Stimulated activated naive B cell treated with anti-CD40 and anti-IgM and Interleukin-4, amounts not matched to agents 10 μg/mL and 1 μg/mL and 100 μg/mL, for 72 hours (primary cell): ENCODE measurements around the gene CALHM4.

Source experiments
- ATAC-seq, 2 donors: fragments of 150-1000 bp; cut with Tn5 transposase; replicated peaks; 2 replicates each; pipeline ENCODE4 v1.10.0; 2021; ENCODE audit warnings: moderate library complexity in 1 of 2
- DNase-seq: peaks from one replicate; pipeline ENCODE4 v3.0.0; 2021
- H3K27ac Mint-ChIP-seq: one replicate; pipeline ENCODE4 v1.8.0; 2022; ENCODE audit warnings: mild to moderate bottlenecking, mixed read lengths
- H3K27me3 Mint-ChIP-seq, 2 donors: one replicate each; pipeline ENCODE4 v1.8.0; 2022; ENCODE audit warnings: mixed read lengths in 2 of 2
- H3K36me3 Mint-ChIP-seq, 2 donors: one replicate each; pipeline ENCODE4 v1.8.0; 2022; ENCODE audit warnings: mixed read lengths in 2 of 2, mild to moderate bottlenecking in 1 of 2
- H3K4me1 Mint-ChIP-seq, 2 donors: one replicate each; pipeline ENCODE4 v1.8.0; 2022; ENCODE audit warnings: mixed read lengths in 2 of 2, mild to moderate bottlenecking in 1 of 2
- H3K4me3 Mint-ChIP-seq, 2 donors: one replicate each; pipeline ENCODE4 v1.8.0; 2022; ENCODE audit warnings: mild to moderate bottlenecking in 2 of 2, mixed read lengths in 2 of 2, moderate library complexity in 1 of 2
- H3K9me3 Mint-ChIP-seq, 2 donors: one replicate each; pipeline ENCODE4 v1.8.0; 2022; ENCODE audit warnings: mixed read lengths in 2 of 2, mild to moderate bottlenecking in 1 of 2

Gene CALHM4, protein sequence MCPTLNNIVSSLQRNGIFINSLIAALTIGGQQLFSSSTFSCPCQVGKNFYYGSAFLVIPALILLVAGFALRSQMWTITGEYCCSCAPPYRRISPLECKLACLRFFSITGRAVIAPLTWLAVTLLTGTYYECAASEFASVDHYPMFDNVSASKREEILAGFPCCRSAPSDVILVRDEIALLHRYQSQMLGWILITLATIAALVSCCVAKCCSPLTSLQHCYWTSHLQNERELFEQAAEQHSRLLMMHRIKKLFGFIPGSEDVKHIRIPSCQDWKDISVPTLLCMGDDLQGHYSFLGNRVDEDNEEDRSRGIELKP

DNA sequence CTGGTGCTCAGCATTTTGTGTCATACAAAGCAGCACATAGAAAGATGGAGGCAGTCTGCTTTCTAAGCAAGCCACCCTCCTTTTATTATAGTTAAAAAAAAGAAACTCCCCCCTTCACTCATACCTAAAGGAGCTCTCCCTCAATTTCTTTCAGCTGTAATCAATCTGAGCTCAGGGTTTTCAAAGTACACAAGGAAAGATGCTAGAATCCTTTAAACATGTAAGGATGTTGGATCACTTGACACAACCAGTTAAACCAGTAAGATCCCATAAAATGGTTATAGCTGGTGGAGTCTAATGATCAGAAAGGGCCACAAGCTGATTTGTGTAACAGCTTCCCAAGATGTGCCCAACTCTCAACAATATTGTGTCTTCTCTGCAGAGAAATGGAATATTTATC lies at the start of gene CALHM4:
CALHM4 (plus strand) TSS at position 301 of the 400 bp plus-strand sequence; CDS start at position 344, 43 bp downstream.
- H3K4me1 Mint-ChIP-seq: no peaks in the 10 kb centered on the region
- H3K36me3 Mint-ChIP-seq: no peaks in the 10 kb centered on the region
- peaks cover 11 to 16% of the 10 kb centered on the region in 2 donors for H3K27me3 Mint-ChIP-seq
- no peak within 1 kb of the TSS for H3K27ac Mint-ChIP-seq
- no peak for ATAC-seq
- no peaks in the 10 kb centered on the region for H3K9me3 Mint-ChIP-seq
- DNase-seq: no peak
- H3K4me3 Mint-ChIP-seq: no peak within 1 kb of the TSS

- no peak for ATAC-seq
- Mint-ChIP-seq H3K27me3 (peaks cover 0 to 3% of the 10 kb centered on the region in 2 donors), H3K36me3 (peaks cover 1 to 3% of the 10 kb centered on the region in 2 donors), H3K4me3 (no peak overlapping the region), H3K27ac (peak overlapping the region; percentile 27), H3K4me1 (peaks cover 10 to 20% of the 10 kb centered on the region in 2 donors), H3K9me3 (peaks cover under 1 to 16% of the 10 kb centered on the region in 2 donors)
- no peak for DNase-seq
These were observed 46.2 kb upstream of the CALHM4 start for GRCh38 chr6:116507324-116507723.

DNA sequence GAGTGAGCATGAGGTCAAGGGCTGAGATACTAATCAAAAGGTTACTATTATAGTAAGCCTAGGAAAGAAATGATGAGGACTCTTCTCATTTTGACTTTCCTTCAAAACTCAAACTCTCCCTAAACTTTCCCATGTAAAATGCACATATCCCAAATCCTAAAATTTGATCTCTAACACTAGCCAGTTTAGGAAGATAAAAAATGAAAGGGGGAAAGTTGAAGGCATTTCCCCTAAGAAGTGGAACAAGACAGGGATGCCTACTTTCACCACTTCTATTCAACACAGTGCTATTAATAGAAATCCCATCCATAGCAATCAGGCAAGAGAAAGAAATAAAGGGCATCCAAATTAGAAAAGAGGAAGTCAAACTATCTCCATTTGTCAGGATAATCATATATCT lies 45.0 kb upstream of the CALHM4 start:
- Mint-ChIP-seq H3K4me1 (peaks cover 10 to 20% of the 10 kb centered on the region in 2 donors), H3K27ac (no peak overlapping the region), H3K4me3 (no peak overlapping the region), H3K27me3 (peaks cover 0 to 1% of the 10 kb centered on the region in 2 donors), H3K36me3 (peaks cover 0 to 1% of the 10 kb centered on the region in 2 donors), H3K9me3 (peaks cover 0 to 14% of the 10 kb centered on the region in 2 donors)
- DNase-seq: no peak
- no peak for ATAC-seq

- H3K4me3 Mint-ChIP-seq: no peak within 1 kb of the TSS
- H3K36me3 Mint-ChIP-seq: no peaks in the 10 kb centered on the region
- no peak for ATAC-seq
- peaks cover 0 to 8% of the 10 kb centered on the region in 2 donors for H3K9me3 Mint-ChIP-seq
- H3K27ac Mint-ChIP-seq: no peak within 1 kb of the TSS
- DNase-seq: no peak
- H3K4me1 Mint-ChIP-seq: peaks cover 8 to 13% of the 10 kb centered on the region in 2 donors
- H3K27me3 Mint-ChIP-seq: no peaks in the 10 kb centered on the region
These were observed 42.0 kb upstream of the CALHM4 start, which contains the start of gene CALHM5 for GRCh38 chr6:116511424-116512110. TSS of gene CALHM5 (plus strand) at chr6:116511639. CDS start at chr6:116511697, 58 bp downstream.

- H3K4me1 Mint-ChIP-seq: peaks cover 8 to 13% of the 10 kb centered on the region in 2 donors
- H3K27ac Mint-ChIP-seq: no peak overlapping the region
- no peak overlapping the region for H3K4me3 Mint-ChIP-seq
- ATAC-seq (peak; percentile 46 to 56), DNase-seq (no peak)
- no peaks in the 10 kb centered on the region for H3K27me3 Mint-ChIP-seq
- H3K9me3 Mint-ChIP-seq: peaks cover 0 to 8% of the 10 kb centered on the region in 2 donors
- no peaks in the 10 kb centered on the region for H3K36me3 Mint-ChIP-seq
These were observed 41.4 kb upstream of the CALHM4 start for GRCh38 chr6:116512111-116512559.

DNA sequence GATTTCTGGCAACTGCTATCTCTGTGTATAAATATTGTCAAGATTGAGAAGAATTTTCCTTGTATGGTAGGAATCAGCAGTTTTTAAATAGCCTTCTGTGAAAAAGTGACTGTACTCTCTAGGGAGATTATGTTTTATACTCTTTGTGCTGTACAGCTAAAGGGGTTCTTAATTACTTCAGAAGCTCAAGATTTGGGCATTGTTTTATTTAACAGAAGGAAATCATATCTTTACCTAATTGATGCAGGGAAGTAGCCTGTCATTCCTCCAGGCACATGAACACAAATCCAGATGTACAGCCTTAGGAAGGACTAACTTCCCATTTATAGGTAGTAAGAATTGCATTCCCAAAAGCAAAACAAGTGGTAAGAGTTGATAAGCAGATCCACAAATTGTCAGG lies 40.8 kb upstream of the CALHM4 start:
- no peaks in the 10 kb centered on the region for H3K27me3 Mint-ChIP-seq
- H3K36me3 Mint-ChIP-seq: no peaks in the 10 kb centered on the region
- ATAC-seq (no peak), DNase-seq (no peak)
- no peak overlapping the region for H3K27ac Mint-ChIP-seq
- H3K9me3 Mint-ChIP-seq: peaks cover 0 to 8% of the 10 kb centered on the region in 2 donors
- peaks cover 8 to 13% of the 10 kb centered on the region in 2 donors for H3K4me1 Mint-ChIP-seq
- H3K4me3 Mint-ChIP-seq: no peak overlapping the region

DNA sequence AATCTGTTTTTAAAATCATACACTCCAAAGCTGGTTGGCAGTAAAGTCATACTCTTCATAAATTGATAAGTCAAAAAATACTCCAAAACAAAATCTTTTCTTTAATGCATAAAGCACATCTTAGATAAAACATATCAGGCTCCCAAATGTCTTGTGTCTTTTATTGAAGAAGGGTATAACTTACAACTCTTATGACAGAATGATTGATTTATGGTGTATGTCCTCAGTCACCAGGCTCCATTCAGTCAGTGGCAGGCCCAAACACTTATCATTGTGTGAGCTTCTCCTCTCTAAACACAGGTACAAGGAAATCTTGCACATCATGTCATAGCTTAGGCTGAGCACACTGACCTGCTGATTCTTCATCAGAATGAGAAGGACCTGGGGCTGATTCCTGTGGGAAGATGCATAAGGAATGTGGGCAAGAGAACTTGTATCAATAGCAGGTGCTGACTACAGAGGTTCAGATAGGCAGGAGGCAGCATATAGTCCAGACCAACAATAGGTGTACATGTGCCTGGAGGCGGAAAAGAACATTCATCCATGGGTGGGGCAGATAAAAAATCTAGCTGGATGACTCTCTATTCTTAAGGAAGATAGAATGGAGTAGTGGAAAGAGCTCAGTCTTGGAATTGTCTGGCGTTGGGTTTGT lies 40.2 kb upstream of the CALHM4 start:
- Mint-ChIP-seq H3K4me1 (peaks cover 8 to 13% of the 10 kb centered on the region in 2 donors), H3K27me3 (no peaks in the 10 kb centered on the region), H3K9me3 (peaks cover 0 to 8% of the 10 kb centered on the region in 2 donors), H3K27ac (peak overlapping the region; percentile 33), H3K4me3 (no peak overlapping the region), H3K36me3 (no peaks in the 10 kb centered on the region)
- DNase-seq (no peak), ATAC-seq (no peak)

DNA sequence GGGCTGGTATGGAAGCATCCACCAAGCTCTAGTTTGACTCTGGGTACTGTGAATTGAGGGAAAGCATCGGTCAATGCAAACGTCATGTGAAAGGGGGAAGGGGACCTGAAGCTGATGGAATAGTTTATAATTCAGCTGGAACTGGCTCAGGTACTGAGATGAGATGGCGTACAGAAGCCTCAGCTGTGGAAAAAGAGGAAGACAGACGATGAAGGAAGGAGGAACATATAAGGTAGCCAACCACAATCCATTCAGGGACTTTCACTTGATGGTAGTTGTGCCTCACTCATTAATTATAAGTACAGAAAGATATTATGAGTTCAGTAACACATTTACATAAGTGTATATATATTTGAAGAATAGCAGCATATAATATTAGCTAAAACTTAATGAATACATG lies 39.4 kb upstream of the CALHM4 start:
- peaks cover 8 to 13% of the 10 kb centered on the region in 2 donors for H3K4me1 Mint-ChIP-seq
- H3K36me3 Mint-ChIP-seq: no peaks in the 10 kb centered on the region
- DNase-seq (no peak), ATAC-seq (peak in 1 of 2 donors; percentile 75)
- H3K27ac Mint-ChIP-seq: no peak overlapping the region
- H3K9me3 Mint-ChIP-seq: peaks cover 0 to 3% of the 10 kb centered on the region in 2 donors
- no peak overlapping the region for H3K4me3 Mint-ChIP-seq
- H3K27me3 Mint-ChIP-seq: no peaks in the 10 kb centered on the region

GRCh38 chr6:116515141-116515540 lies 38.4 kb upstream of the CALHM4 start:
- H3K36me3 Mint-ChIP-seq: no peaks in the 10 kb centered on the region
- no peak overlapping the region for H3K27ac Mint-ChIP-seq
- H3K4me3 Mint-ChIP-seq: no peak overlapping the region
- DNase-seq: no peak
- H3K9me3 Mint-ChIP-seq: no peaks in the 10 kb centered on the region
- peaks cover 8 to 13% of the 10 kb centered on the region in 2 donors for H3K4me1 Mint-ChIP-seq
- ATAC-seq: no peak
- H3K27me3 Mint-ChIP-seq: no peaks in the 10 kb centered on the region

- ATAC-seq (no peak), DNase-seq (no peak)
- Mint-ChIP-seq H3K4me3 (no peak overlapping the region), H3K27ac (no peak overlapping the region), H3K36me3 (no peaks in the 10 kb centered on the region), H3K9me3 (no peaks in the 10 kb centered on the region), H3K27me3 (no peaks in the 10 kb centered on the region), H3K4me1 (peaks cover 3 to 5% of the 10 kb centered on the region in 2 donors)
These were observed 34.8 kb upstream of the CALHM4 start for GRCh38 chr6:116518621-116519368.

DNA sequence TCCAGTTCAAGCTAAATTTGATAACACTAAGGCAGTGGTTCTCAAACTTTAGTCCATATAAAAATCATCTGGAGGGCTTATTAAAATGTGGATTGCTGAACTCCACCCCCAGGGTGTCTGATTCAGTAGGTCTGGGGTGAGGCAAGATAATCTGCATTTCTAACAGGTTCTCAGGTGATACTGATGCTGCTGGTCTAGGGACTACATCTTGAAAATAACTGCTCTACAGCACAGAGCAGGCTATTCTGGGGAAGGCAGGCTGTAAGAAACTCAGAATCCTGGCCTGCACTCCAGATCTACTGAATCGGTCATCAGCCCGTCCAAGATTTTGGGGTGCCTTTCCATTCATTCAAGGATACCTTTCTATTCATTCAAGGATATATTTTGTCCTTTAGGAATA lies 30.7 kb upstream of the CALHM4 start:
- H3K4me3 Mint-ChIP-seq: no peak overlapping the region
- DNase-seq: no peak
- no peaks in the 10 kb centered on the region for H3K9me3 Mint-ChIP-seq
- no peak for ATAC-seq
- H3K4me1 Mint-ChIP-seq: peaks cover 2 to 6% of the 10 kb centered on the region in 2 donors
- H3K27me3 Mint-ChIP-seq: no peaks in the 10 kb centered on the region
- no peaks in the 10 kb centered on the region for H3K36me3 Mint-ChIP-seq
- no peak overlapping the region for H3K27ac Mint-ChIP-seq

- H3K4me3 Mint-ChIP-seq: no peak overlapping the region
- ATAC-seq (no peak), DNase-seq (no peak)
- no peaks in the 10 kb centered on the region for H3K27me3 Mint-ChIP-seq
- H3K9me3 Mint-ChIP-seq: no peaks in the 10 kb centered on the region
- no peaks in the 10 kb centered on the region for H3K36me3 Mint-ChIP-seq
- no peak overlapping the region for H3K27ac Mint-ChIP-seq
- peaks cover 2 to 6% of the 10 kb centered on the region in 2 donors for H3K4me1 Mint-ChIP-seq
These were observed 29.3 kb upstream of the CALHM4 start for GRCh38 chr6:116524236-116524635.

- DNase-seq (no peak), ATAC-seq (peak in 1 of 2 donors; percentile 27)
- H3K4me1 Mint-ChIP-seq: peaks cover 4 to 11% of the 10 kb centered on the region in 2 donors
- H3K27ac Mint-ChIP-seq: no peak overlapping the region
- H3K36me3 Mint-ChIP-seq: no peaks in the 10 kb centered on the region
- no peak overlapping the region for H3K4me3 Mint-ChIP-seq
- no peaks in the 10 kb centered on the region for H3K27me3 Mint-ChIP-seq
- H3K9me3 Mint-ChIP-seq: no peaks in the 10 kb centered on the region
These were observed 25.4 kb upstream of the CALHM4 start for GRCh38 chr6:116528133-116528532.

- Mint-ChIP-seq H3K27ac (no peak overlapping the region), H3K9me3 (no peaks in the 10 kb centered on the region), H3K4me3 (no peak overlapping the region), H3K27me3 (no peaks in the 10 kb centered on the region), H3K4me1 (peaks cover 4 to 11% of the 10 kb centered on the region in 2 donors), H3K36me3 (no peaks in the 10 kb centered on the region)
- ATAC-seq: no peak
- DNase-seq: no peak
These were observed 24.8 kb upstream of the CALHM4 start for GRCh38 chr6:116528780-116529179.
